GM12874 (cell line): ENCODE measurements around the gene C11orf21.

Experiments used
- TF ChIP-seq, protein P1 (sequence below): IDR thresholded peaks from 2 replicates; pipeline ENCODE4 v1.5.1; 2011; ENCODE audit warnings: low read depth, mild to moderate bottlenecking, control low read depth, low read length, moderate library complexity; ENCODE audit not compliant: insufficient read depth

C11orf21 gene

DNA sequence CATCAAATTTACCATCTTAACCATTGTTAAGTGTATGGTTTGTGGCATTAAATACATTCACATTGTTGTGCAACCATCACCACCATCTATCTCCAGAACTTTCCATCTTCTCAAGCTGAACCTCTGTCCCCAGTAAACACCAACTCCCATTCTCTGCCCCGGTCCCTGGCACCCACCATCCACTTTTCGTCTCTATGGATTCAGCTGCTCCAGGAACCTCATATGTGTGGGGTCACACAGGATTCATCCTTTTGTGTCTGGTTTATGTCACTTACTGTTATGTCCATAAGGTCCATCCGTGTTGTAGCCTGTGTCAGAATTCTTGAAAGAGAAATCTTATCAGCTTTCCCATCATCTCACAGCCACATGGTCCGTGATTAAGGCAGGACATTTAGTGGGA lies 16.4 kb upstream of the C11orf21 start:
- TF ChIP-seq, protein P1, sequence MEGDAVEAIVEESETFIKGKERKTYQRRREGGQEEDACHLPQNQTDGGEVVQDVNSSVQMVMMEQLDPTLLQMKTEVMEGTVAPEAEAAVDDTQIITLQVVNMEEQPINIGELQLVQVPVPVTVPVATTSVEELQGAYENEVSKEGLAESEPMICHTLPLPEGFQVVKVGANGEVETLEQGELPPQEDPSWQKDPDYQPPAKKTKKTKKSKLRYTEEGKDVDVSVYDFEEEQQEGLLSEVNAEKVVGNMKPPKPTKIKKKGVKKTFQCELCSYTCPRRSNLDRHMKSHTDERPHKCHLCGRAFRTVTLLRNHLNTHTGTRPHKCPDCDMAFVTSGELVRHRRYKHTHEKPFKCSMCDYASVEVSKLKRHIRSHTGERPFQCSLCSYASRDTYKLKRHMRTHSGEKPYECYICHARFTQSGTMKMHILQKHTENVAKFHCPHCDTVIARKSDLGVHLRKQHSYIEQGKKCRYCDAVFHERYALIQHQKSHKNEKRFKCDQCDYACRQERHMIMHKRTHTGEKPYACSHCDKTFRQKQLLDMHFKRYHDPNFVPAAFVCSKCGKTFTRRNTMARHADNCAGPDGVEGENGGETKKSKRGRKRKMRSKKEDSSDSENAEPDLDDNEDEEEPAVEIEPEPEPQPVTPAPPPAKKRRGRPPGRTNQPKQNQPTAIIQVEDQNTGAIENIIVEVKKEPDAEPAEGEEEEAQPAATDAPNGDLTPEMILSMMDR: no peak

DNA sequence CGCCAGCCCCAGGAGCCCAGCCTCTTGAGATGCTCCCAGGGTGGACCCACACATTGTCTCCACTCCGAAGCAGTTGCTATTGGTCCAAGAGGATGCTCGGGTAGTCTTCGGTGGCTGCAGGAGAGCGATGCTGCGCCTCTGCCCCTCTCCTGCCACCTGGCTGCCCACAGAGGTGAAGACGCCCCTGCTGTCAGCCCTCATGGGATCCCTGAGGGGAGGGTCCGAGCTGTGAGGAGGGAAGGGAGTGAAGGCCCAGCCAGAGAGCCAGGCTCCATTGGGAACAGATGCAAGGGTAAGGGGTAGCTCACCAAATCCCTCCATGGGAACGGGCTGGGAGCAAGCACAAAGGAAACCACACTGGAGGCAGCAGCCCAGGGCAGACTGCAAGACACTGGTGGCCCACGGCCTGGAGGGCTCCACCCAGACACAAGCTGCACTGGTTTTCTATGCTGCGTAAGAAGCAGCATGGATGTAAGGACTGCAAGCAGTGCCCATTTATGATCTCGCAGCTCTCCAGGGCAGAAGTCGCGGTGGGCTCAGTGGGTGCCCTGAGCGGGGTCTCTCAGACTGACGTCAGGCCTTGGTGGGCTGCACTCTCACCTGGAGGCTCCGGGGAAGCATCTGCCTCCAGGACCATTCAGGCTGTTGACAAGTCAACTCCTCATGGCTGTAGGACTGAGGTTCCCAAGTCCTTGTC lies 15.8 kb upstream of the C11orf21 start:
- TF ChIP-seq, protein P1: no peak

DNA sequence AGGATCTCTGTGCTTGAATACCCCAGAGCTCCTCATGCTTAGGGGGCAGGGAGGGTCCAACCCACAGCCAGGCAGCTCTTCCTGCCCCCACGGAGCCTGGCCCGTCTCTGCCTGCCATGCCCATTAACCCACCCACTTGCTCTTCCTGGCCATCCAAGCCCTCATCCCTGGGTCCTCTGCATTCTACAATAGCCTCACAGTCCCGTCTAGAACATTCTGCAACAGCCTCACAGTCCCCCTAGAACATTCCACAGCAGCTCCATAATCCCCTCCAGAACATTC lies 15.2 kb upstream of the C11orf21 start:
- TF ChIP-seq, protein P1: no peak

DNA sequence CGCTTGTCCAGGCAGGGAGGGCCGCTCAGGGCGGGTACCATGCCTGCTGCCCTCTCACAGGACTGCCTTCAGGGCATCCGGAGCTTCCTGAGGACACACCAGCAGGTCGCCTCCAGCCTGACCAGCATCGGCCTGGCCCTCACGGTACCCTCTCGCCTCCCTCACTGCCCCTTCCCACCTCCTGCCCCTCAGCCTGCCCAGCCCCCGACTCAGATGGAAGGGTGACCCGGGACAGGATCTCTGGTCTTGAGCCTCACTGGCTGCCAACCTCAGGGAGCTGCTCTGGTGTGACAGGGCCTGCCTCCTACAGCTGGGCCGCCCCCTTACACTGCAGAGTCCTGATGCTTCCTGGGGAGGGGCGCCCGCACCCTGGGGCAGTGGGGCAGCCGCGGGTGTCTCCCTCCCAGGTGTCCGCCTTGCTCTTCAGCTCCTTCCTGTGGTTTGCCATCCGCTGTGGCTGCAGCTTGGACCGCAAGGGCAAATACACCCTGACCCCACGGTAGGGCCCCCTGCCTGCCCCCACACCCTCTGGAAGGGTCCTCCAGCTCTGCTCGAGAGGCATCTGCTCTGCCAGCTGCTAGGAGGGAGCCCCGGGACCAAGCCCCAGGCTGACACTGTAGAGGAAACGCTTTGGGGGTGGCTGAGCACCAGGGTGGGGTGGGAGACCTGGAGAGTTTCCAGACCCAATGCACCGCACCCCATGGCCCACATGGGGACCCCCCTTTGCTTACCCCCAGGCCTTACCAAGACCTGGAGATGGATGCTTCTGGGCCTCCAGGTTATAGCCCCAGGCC lies 14.6 kb upstream of the C11orf21 start:
- TF ChIP-seq, protein P1: no peak

DNA sequence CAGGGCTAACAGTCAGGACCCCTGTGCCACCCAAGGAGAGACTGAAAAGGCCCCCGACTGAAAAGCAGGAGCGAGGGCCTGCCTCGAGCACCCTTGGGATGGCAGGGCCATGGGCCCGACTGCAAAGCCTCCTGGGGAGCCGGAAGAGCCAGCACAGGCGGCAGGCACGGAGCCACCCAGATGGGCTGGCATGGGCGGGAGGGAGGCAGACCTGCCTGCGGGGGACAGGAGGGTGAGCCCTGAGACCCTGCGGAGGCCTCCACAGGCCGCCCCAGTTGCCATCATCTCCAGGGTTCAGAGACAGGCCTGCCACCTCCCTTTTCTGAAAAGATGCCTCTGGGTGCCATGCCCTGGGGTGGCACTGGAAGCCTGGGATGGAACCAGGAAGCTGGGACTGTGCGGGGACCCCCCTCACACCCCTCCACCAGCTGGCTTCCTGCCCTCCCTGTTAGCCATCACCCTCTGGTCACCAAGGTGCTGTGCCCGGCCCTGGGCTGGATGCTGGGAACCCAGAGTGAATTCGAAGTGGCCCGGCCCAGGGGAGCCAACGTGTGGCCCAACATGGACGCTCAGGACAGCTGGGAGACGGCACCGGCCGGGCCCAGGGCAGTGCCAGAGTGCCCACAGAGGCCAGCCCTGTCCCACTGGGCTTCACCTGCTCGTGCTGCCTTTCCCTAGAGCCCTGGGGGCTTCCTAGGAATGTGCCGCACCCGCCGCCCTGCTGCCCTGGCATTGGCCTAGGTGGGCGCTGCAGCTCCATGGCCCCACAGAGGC lies 13.9 kb upstream of the C11orf21 start:
- TF ChIP-seq, protein P1: no peak

DNA sequence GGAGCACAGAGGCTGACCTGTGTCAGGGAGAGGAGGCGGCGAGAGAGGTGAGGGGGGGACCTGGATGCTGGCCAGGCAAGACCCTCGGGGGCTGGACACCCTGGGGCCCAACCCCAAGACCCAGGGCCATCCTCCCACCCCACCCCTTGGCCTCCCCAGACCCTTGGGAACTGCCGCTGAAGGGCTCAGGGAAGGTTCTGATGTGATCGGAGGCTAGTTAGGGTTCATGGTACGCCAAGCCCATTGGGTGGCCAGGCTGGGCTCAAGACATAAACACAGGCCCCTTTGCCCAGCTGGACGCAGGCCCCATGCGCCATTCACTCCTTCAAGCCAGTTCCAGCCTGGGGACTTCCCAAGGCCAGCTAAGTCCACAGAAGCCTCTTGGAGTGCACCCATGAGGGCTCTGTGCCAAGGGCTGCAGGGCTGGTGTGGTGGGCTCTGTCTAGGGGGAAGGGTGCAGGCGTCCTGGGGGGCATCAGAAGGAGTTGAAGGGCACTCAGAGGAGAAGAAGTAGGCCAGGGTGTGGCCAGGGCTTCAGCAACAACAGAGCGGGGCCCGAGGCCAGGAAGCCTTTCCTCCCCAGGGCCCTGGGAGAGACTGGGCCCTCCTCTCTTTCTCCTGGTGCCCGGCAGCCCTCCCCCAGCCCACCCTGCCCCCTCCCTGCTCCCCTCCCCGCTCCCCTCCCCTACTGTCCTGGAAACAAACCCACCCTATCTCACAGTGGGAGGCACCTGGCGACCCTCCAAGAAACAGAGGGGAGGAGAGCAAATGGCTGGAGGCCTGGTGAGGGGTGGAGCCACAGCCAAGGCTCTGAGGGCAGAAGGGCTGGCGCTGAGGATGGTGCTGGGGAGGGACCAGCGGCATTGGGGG lies 13.0 kb upstream of the C11orf21 start:
- TF ChIP-seq, protein P1: no peak
